AG04449 (cell line): ENCODE measurements around the gene LTBP4.
"Not testable (repeated sequence)": the region's sequence is repeated elsewhere in the genome, so short reads cannot be mapped to it uniquely, and the experiment has no call there.

Experiments used
- CTCF ChIA-PET: fragments of 350-600 bp; formaldehyde crosslinking; extraction: SDS; loops from one replicate; lab custom pipeline; 2021; ENCODE audit warnings: antibody characterized with exemption; lab: Yijun Ruan, JAX
- POLR2A ChIA-PET: fragments of 400-600, 350-600 bp; formaldehyde crosslinking; extraction: SDS; loops from one replicate; lab custom pipeline; 2020; ENCODE audit warnings: antibody characterized with exemption, inconsistent platforms; lab: Yijun Ruan, JAX
- DNase-seq: peaks from one replicate; pipeline ENCODE4 v3.0.0-alpha.2; 2010; ENCODE audit warnings: low read depth, low spot score
- H3K4me3 ChIP-seq: 2 replicates; pipeline ENCODE4 v1.5.1; 2011; ENCODE audit warnings: low read depth, mild to moderate bottlenecking, control low read depth, low read length
- TF ChIP-seq, protein P1 (sequence below): IDR thresholded peaks from one replicate; pipeline ENCODE4 v1.5.1; 2011; ENCODE audit warnings: mild to moderate bottlenecking, moderate library complexity, low read length, control low read depth, inconsistent platforms; ENCODE audit not compliant: insufficient read depth; ENCODE audit errors: missing control alignments

Gene LTBP4

DNA sequence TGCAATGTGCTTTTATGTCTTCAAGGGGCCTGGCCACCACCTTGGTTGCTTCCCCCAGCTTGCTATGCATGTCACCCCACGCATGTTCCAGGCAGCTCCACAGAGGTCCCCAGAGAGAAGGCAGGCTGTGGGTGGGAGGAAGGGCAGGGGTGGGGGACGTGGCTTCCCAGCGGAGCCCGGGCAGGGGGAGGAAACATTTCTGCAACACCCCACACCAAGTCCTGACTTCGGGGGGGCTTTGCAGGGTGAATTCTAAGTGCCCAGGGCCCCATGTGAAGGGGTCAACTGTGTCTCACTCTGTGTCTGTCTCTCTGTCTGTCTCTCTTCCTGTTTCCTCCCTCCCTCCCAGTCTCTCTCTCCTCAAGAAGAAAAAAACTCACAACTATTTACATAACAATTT is 39.6 kb downstream of the LTBP4 start:
- CTCF ChIA-PET: interaction anchor here (0.8 kb wide), 2 partner anchors 11 to 111 kb away, joined by 3 read pairs; no protein-coding TSS in a partner anchor
- DNase-seq: no peak
- TF ChIP-seq, protein P1, sequence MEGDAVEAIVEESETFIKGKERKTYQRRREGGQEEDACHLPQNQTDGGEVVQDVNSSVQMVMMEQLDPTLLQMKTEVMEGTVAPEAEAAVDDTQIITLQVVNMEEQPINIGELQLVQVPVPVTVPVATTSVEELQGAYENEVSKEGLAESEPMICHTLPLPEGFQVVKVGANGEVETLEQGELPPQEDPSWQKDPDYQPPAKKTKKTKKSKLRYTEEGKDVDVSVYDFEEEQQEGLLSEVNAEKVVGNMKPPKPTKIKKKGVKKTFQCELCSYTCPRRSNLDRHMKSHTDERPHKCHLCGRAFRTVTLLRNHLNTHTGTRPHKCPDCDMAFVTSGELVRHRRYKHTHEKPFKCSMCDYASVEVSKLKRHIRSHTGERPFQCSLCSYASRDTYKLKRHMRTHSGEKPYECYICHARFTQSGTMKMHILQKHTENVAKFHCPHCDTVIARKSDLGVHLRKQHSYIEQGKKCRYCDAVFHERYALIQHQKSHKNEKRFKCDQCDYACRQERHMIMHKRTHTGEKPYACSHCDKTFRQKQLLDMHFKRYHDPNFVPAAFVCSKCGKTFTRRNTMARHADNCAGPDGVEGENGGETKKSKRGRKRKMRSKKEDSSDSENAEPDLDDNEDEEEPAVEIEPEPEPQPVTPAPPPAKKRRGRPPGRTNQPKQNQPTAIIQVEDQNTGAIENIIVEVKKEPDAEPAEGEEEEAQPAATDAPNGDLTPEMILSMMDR: no peak
- POLR2A ChIA-PET: no interaction called here
- H3K4me3 ChIP-seq: no peak overlapping the region

DNA sequence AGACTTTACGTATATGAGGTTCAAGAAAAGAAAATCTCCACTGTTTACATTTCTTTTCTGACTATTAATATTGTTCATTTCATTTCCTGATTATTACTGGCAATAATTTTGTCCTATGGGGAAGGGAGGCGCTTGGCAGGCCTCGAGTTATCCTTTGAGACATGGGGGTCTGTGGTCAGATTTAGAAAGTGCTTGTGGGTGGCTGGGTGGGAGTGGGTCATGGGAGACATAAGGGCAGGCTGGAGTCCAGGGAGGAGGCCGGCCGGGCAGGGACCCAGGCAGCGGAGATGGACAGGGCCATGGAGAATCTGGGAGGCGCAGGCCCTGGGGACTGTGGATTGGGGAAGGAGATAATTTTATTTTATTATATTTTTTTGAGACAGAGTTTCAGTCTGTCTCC is 40.1 kb downstream of the LTBP4 start:
- ChIA-PET CTCF (interaction anchor here (1.0 to 6.2 kb wide), 2 partner anchors 8 to 22 kb away, joined by 3 to 139 read pairs; no protein-coding TSS in a partner anchor), POLR2A (no interaction called here)
- no peak overlapping the region for H3K4me3 ChIP-seq
- DNase-seq: no peak
- TF ChIP-seq, protein P1: no peak

DNA sequence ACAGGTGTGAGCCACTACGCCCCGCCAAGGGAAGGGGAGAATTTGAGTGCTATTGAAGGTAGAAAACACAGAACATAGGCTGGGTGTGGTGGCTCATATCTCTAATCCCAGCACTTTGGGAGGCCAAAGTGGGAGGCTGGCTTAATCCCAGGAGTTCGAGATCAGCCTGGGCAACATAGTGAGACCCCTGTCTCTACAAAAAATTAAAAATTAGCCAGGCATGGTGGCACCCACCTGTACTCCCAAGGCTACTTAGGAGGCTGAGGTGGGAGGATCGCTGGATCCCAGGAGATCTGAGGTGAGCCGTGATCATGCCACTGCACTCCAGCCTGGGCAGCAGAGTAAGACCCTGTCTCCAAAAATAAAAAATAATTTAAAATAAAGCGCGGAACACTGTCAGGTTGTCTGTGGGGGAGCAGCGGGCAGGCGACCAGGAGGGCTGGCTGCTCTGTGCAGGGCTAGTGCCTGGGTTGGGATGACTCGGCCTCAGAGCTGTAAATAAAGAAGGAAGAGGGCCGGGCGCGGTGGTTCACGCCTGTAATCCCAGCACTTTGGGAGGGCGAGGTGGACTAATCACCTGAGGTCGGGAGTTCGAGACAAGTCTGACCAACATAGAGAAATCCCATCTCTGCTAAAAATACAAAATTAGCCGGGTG is 41.0 kb downstream of the LTBP4 start:
- no peak for DNase-seq
- TF ChIP-seq, protein P1: no peak
- ChIA-PET POLR2A (no interaction called here), CTCF (interaction anchor here (1.0 to 6.2 kb wide), 4 partner anchors 9 to 39 kb away, joined by 3 to 139 read pairs (median 6); no protein-coding TSS in a partner anchor)
- H3K4me3 ChIP-seq: no peak overlapping the region

DNA sequence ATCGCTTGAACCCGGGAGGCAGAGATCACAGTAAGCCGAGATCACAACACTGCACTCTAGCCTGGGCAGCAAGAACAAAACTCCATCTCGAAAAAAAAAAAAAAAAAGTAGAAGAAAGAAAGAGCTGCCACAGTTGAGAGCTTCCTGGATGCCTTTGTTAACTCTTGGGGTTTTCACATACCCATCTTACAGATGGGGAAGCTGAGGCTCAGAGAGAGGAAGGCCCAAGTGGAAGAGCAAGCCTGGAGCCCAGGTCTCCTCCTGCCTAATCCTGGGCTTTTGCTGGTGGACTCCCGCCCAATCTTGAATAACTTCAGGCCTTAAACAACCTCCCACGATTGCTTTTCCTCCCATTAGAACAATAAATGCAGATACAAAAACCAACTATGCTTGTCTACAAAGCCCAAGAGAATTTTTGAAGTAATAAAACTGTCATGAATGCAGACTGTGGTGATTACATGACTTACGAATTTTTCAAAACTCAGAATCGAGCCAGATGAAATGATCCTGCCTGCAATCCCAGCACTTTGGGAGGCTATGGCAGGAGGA is 41.7 kb downstream of the LTBP4 start:
- ChIA-PET POLR2A (no interaction called here), CTCF (interaction anchor here (1.1 to 6.2 kb wide), 3 partner anchors 9 to 40 kb away, joined by 4 to 139 read pairs (median 8); no protein-coding TSS in a partner anchor)

DNA sequence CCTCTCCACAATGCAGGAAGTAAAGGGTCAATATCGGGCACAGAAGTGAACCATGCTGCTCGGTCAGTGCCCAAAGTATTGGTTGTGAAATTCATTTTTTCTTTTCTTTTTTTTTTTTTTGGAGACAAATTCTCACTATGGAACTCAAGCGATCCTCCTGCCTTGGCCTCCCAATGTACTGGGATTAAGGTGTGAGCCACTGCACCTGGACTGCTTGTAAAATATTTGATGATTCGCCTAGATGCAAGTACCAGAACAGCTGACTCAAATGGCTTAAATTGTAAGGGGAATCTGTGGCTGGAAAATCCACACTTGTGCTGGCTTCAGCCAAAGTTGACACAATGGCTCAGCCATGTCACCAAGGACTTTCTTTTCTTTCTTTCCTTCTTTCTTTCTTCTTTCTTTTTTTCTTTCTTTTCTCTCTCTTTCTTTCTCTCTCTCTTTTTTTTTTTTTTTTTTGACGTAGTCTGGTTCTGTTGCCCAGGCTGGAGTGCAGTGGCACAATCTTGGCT is 45.6 kb downstream of the LTBP4 start:
- POLR2A ChIA-PET: interaction anchor here (0.6 to 1.1 kb wide), 2 partner anchors 12 to 31 kb away, joined by 3 to 4 read pairs; no protein-coding TSS in a partner anchor
- CTCF ChIA-PET: interaction anchor here (1.4 to 6.2 kb wide), 4 partner anchors 11 to 30 kb away, joined by 6 to 139 read pairs (median 14); no protein-coding TSS in a partner anchor
- no peak for DNase-seq
- TF ChIP-seq, protein P1: no peak
- H3K4me3 ChIP-seq: no peak overlapping the region

More for the DNA sequence above, 41.7 kb downstream of the LTBP4 start:
- TF ChIP-seq, protein P1: no peak
- DNase-seq: no peak
- H3K4me3 ChIP-seq: no peak overlapping the region

DNA sequence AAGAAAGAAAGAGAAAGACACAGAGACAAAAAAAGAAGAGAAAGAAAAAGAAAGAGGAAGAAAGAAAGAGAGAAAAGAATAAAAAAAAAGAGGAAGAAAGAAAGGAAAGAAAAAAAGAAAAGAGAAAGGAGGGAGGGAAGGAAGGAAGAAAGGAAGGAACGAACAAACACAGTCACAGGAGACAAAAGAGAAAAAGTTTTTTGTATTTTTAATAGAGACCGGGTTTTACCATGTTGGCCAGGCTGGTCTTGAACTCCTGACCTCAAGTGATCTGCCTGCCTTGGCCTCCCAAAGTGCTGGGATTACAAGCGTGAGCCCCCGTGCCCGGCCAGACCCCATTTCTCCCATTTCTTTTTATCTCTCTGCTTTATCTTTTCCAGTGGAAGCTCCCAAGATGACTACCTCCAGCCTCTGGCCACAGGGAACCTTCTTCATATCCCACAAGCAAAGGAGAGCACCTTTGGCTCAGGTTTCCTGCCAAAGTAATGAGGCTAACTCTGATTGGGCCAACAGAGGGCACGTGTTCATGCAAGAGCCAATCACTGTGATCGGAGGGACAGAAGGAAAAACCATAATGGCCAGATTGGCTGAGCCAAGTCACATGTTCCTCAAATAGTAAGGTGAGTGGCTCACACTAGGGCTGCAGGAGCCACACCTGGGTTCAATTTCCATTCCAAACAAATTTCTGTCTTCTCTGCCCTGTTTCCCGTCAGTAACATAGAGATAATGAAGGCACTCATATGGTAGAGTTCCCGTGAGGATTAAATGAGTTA is 48.9 kb downstream of the LTBP4 start:
- POLR2A ChIA-PET, H3K4me3 ChIP-seq, DNase-seq: not testable (repeated sequence)
- CTCF ChIA-PET: interaction anchor here (1.1 to 4.4 kb wide), 3 partner anchors 12 to 170 kb away, joined by 3 to 42 read pairs (median 22); no protein-coding TSS in a partner anchor
